OCI-LY7 (cell line): Measurements from ENCODE around the gene ZNF91. TPM values are rescaled to one million over a fixed set of nuclear protein-coding genes. Genes with fewer than 3 reads are reported as not detected.

Experiments used
- BruUV-seq: library from RNA; stranded (reverse); fragments of 400-500 nt; replicated peaks from 2 replicates; lab custom pipeline; 2021; lab: Mats Ljungman, UMichigan
- CTCF ChIA-PET: fragments of 300-600 bp; sonication (Branson Sonifier 250); formaldehyde crosslinking; loops from one replicate; lab custom pipeline; 2022; ENCODE audit warnings: antibody characterized with exemption; ENCODE audit not compliant: unreplicated experiment; lab: Charles Lee
- POLR2A ChIA-PET: fragments of 300-600 bp; sonication (Branson Sonifier 250); formaldehyde crosslinking; loops from one replicate; lab custom pipeline; 2022; ENCODE audit warnings: antibody characterized with exemption; lab: Charles Lee
- DNase-seq: peaks from one replicate; pipeline ENCODE4 v3.0.0-alpha.2; 2015; ENCODE audit warnings: low spot score
- H2AFZ ChIP-seq: fragments of 200-600 bp; sonication (generic), shearing (Covaris generic); 2 replicates; pipeline ENCODE4 v1.6.1; 2014; ENCODE audit warnings: mild to moderate bottlenecking, antibody characterized with exemption, low read length, moderate library complexity
- H3K27ac ChIP-seq: fragments of 200-600 bp; sonication (generic); 2 replicates; pipeline ENCODE4 v1.5.1; 2014; ENCODE audit warnings: mixed run types, low read depth, mild to moderate bottlenecking, moderate library complexity, low read length, inconsistent platforms; ENCODE audit not compliant: poor library complexity, severe bottlenecking
- H3K36me3 ChIP-seq: fragments of 200-600 bp; sonication (generic); 2 replicates; pipeline ENCODE4 v1.6.1; 2014; ENCODE audit warnings: mild to moderate bottlenecking, antibody characterized with exemption, low read length, moderate library complexity, mixed read lengths; ENCODE audit not compliant: insufficient read depth
- H3K4me1 ChIP-seq: fragments of 200-600 bp; sonication (generic); 2 replicates; pipeline ENCODE4 v1.5.1; 2014; ENCODE audit warnings: mild to moderate bottlenecking, low read length; ENCODE audit not compliant: insufficient read depth, poor library complexity, severe bottlenecking
- H3K4me2 ChIP-seq: fragments of 200-600 bp; sonication (generic); 2 replicates; pipeline ENCODE4 v1.6.1; 2014; ENCODE audit warnings: mild to moderate bottlenecking, low read length
- H3K4me3 ChIP-seq: fragments of 200-600 bp; sonication (generic); 2 replicates; pipeline ENCODE4 v1.5.1; 2014; ENCODE audit warnings: mild to moderate bottlenecking, low read depth, low read length; ENCODE audit not compliant: poor library complexity, severe bottlenecking
- H3K79me2 ChIP-seq: fragments of 200-600 bp; sonication (generic); 2 replicates; pipeline ENCODE4 v1.6.1; 2016; ENCODE audit warnings: low read depth, mild to moderate bottlenecking, low read length, moderate library complexity, mixed read lengths; ENCODE audit not compliant: insufficient read depth
- H3K9me2 ChIP-seq: fragments of 200-600 bp; sonication (generic); 2 replicates; pipeline ENCODE4 v1.6.1; 2016; ENCODE audit warnings: mild to moderate bottlenecking, low read length, mixed read lengths; ENCODE audit not compliant: insufficient read depth
- H3K9me3 ChIP-seq: fragments of 200-600 bp; sonication (generic); 2 replicates; pipeline ENCODE4 v1.6.1; 2014; ENCODE audit warnings: mild to moderate bottlenecking, mixed run types, low read length, mixed read lengths
- H4K20me1 ChIP-seq: fragments of 200-600 bp; sonication (generic); 2 replicates; pipeline ENCODE4 v1.6.1; 2014; ENCODE audit warnings: mild to moderate bottlenecking, antibody characterized with exemption, low read length, moderate library complexity, mixed read lengths; ENCODE audit not compliant: insufficient read depth
- CTCF ChIP-seq: fragments of 200-600 bp; sonication (generic); conservative IDR thresholded peaks from 2 replicates; pipeline ENCODE4 v1.5.1; 2014; ENCODE audit warnings: mild to moderate bottlenecking, antibody characterized with exemption, low read length, moderate library complexity, mixed read lengths
- EZH2phosphoT487 ChIP-seq: fragments of 200-600 bp; sonication (generic); IDR thresholded peaks from 2 replicates; pipeline ENCODE4 v1.6.1; 2018; ENCODE audit warnings: low read depth, borderline replicate concordance, mild to moderate bottlenecking, mixed run types, antibody characterized with exemption, low read length, moderate library complexity, mixed read lengths
- intact Hi-C: fragments of 100-400 bp; cut with micrococcal nuclease; formaldehyde crosslinking; loops from one replicate; pipeline ENCODE4 v1.10.0; 2022; ENCODE audit not compliant: unreplicated experiment
- total RNA-seq, 2 experiments: library from RNA; depleted of rRNA in 1 of 2; stranded (reverse); fragments of >200 nt in 1 of 2; shearing (Covaris generic) in 1 of 2; gene quantifications; 2 replicates each; pipeline ENCODE4 v1.2.3, GENCODE V29; 2014 to 2022

The ZNF91 gene
- total RNA-seq, 2 experiments from 2014 or later = 39.3 to 64.3 TPM

DNA sequence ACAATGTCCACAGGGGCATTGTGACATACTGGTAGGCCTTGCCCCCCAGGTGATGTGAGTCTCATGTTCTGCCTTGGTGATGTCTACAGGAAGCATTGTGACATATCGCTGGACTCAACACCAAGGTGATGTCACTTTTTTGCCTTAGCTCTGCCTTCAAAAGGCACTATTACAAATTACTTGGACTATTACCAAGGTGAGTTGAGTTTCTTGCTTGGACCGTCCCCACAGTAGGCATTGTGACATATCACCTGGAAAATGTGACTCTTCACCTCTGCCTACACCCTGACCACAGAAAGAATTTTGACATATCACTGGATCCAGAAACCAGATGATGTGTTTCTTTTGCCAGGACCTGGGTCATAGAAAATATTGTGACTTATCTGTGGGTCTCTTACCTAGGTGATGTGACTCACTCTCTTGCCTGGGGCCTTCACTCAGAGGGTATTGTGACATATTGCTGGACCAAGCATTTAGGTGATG lies 84.5 kb downstream of the ZNF91 start:
- POLR2A ChIA-PET = no interaction called here
- Histone ChIP-seq H3K79me2 (no peaks in the 10 kb centered on the region), H3K9me3 (no peaks in the 10 kb centered on the region), H3K27ac (no peak overlapping the region), H2AFZ (no peak overlapping the region), H4K20me1 (no peaks in the 10 kb centered on the region), H3K36me3 (no peaks in the 10 kb centered on the region), H3K9me2 (no peaks in the 10 kb centered on the region), H3K4me1 (no peaks in the 10 kb centered on the region), H3K4me3 (no peak overlapping the region), H3K4me2 (no peak overlapping the region)
- intact Hi-C loops = no loop called here
- no peak for TF ChIP-seq EZH2phosphoT487
- TF ChIP-seq CTCF = no peak
- DNase-seq = no peak
- CTCF ChIA-PET = no interaction called here
- no TSS peak for BruUV-seq

- intact Hi-C loops = no loop called here
- CTCF ChIA-PET = no interaction called here
Measured at GRCh38 chr19:23309926-23310325, 85.3 kb downstream of the ZNF91 start.

More at GRCh38 chr19:23309926-23310325, 85.3 kb downstream of the ZNF91 start:
- POLR2A ChIA-PET = no interaction called here
- Histone ChIP-seq H3K4me2 (no peak overlapping the region), H3K4me3 (no peak overlapping the region), H3K27ac (no peak overlapping the region), H2AFZ (no peak overlapping the region), H3K36me3 (no peaks in the 10 kb centered on the region), H3K79me2 (no peaks in the 10 kb centered on the region), H4K20me1 (no peaks in the 10 kb centered on the region), H3K4me1 (no peaks in the 10 kb centered on the region), H3K9me3 (no peaks in the 10 kb centered on the region), H3K9me2 (no peaks in the 10 kb centered on the region)
- DNase-seq = no peak
- BruUV-seq = no TSS peak
- TF ChIP-seq CTCF = no peak
- TF ChIP-seq EZH2phosphoT487 = no peak
